Gastrocnemius medialis (tissue), 4 donors: ENCODE data around the gene ARL4D.

ENCODE experiments used
- CTCF ChIP-seq, 5 experiments: fragments of 450-650 bp in 3 of 5; fragments of 200-600 bp in 2 of 5; sonication (generic) in 2 of 5; IDR thresholded peaks in 4 of 5; conservative IDR thresholded peaks in 1 of 5; 1 replicate in 4 of 5; 2 replicates in 1 of 5; pipeline ENCODE4 v1.5.1; 2016 to 2019; ENCODE audit warnings: antibody characterized with exemption in 5 of 5, mild to moderate bottlenecking in 3 of 5, moderate library complexity in 3 of 5
- POLR2A ChIP-seq, 2 donors: fragments of 450-650 bp; IDR thresholded peaks; one replicate each; pipeline ENCODE4 v1.6.1; 2017; ENCODE audit warnings: antibody characterized with exemption in 2 of 2, mild to moderate bottlenecking in 2 of 2, moderate library complexity in 2 of 2

GRCh38 chr17:43352579-43353331 is 46.0 kb upstream of the ARL4D start:
- TF ChIP-seq CTCF (IDR thresholded peaks at IDR 0.05 in 4 of 5, conservative IDR thresholded peaks at IDR 0.05 in 1 of 5) (no peak), POLR2A (IDR thresholded peaks at IDR 0.05) (no peak)
